ENCODE measurements around the gene PARD6G.
A peak's percentile ranks its signal among the peaks of the same experiment; 100 is the strongest.
"Not testable (repeated sequence)": the region's sequence is repeated elsewhere in the genome, so short reads cannot be mapped to it uniquely, and the experiment has no call there.

PARD6G gene

GRCh38 chr18:80171054-80171872, 76.1 kb downstream of the PARD6G start:
- DNase-seq (ENCODE audit: low spot score), result no peak

- DNase-seq (ENCODE audit: low spot score), result no peak
Measured at GRCh38 chr18:80170395-80171053, 76.8 kb downstream of the PARD6G start.

- no peak for DNase-seq (ENCODE audit: low spot score)
Measured at GRCh38 chr18:80169607-80170006, 77.7 kb downstream of the PARD6G start.

GRCh38 chr18:80168982-80169381, 78.3 kb downstream of the PARD6G start:
- no peak for DNase-seq (ENCODE audit: low spot score)

GRCh38 chr18:80168346-80168745, 79.0 kb downstream of the PARD6G start:
- DNase-seq (ENCODE audit: low spot score), result no peak

- DNase-seq (ENCODE audit: low spot score), result no peak
Measured at GRCh38 chr18:80167931-80168330, 79.4 kb downstream of the PARD6G start.

GRCh38 chr18:80167331-80167730, 80.0 kb downstream of the PARD6G start:
- no peak for DNase-seq (ENCODE audit: low spot score)

- no peak for DNase-seq (ENCODE audit: low spot score)
Measured at GRCh38 chr18:80166725-80167124, 80.6 kb downstream of the PARD6G start.

GRCh38 chr18:80166240-80166639, 81.1 kb downstream of the PARD6G start:
- DNase-seq (ENCODE audit: low spot score), result no peak

- not testable (repeated sequence) for DNase-seq (ENCODE audit: low spot score)
Measured at GRCh38 chr18:80164727-80165355, 82.5 kb downstream of the PARD6G start.

- no peak for DNase-seq (ENCODE audit: low spot score)
Measured at GRCh38 chr18:80163183-80163582, 84.1 kb downstream of the PARD6G start.

- no peak for DNase-seq (ENCODE audit: low spot score)
Measured at GRCh38 chr18:80161781-80162417, 85.4 kb downstream of the PARD6G start.

GRCh38 chr18:80159713-80160636, 87.3 kb downstream of the PARD6G start:
- no peak for DNase-seq (ENCODE audit: low spot score)

- no peak for DNase-seq (ENCODE audit: low spot score)
Measured at GRCh38 chr18:80158365-80158764, 88.9 kb downstream of the PARD6G start.

- DNase-seq (ENCODE audit: low spot score), result peak; percentile 28
Measured at GRCh38 chr18:80157708-80158343, 89.5 kb downstream of the PARD6G start.

GRCh38 chr18:80154293-80154692, 93.0 kb downstream of the PARD6G start:
- DNase-seq (ENCODE audit: low spot score), result peak; percentile 11

GRCh38 chr18:80149667-80150066, 97.6 kb downstream of the PARD6G start:
- no peak for DNase-seq (ENCODE audit: low spot score)

- no peak for DNase-seq (ENCODE audit: low spot score)
Measured at GRCh38 chr18:80148326-80149199, 98.8 kb downstream of the PARD6G start.

- DNase-seq (ENCODE audit: low spot score), result no peak
Measured at GRCh38 chr18:80147418-80148325, 99.6 kb downstream of the PARD6G start.

Measured in SW480 (cell line).